Measurements from ENCODE around the gene ARPC1A. TPM values are rescaled to one million over a fixed set of nuclear protein-coding genes. Genes with fewer than 3 reads are reported as not detected.

The ARPC1A gene
- total RNA-seq, 1 donor from 2014 or later: 198 TPM

DNA sequence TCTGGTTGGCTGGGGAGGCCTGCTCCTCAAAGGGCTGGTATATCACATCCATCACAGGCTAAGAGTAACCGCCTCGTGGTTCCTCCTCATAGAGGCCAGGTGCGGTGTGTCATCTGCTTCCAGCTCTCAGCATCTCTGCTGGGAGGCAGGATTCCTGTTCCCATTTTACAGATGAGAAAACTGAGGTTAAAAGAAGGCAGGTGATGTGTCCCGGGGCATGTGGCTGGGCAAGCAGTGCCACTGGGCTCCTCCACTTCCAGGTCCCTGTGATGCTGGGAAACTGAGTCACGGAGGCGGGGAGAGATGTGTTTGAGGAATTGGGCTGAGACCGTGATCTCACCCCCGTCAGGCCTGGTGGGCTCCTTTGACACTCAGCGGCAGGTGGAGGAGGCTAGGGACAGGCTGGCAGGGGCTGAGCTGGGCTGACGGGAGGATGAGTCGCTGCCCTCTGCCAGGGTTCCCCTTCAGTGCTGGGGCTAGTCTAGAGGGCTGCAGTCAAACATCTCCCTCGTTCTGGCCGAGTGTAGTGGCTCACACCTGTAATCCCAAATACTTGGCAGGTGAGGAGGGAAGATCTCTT is 58.2 kb downstream of the ARPC1A start:
- Histone ChIP-seq H3K4me3 (ENCODE audit: insufficient read depth, low read depth, low read length) (no peak overlapping the region), H3K27me3 (ENCODE audit: insufficient read depth, low read length) (no peaks in the 10 kb centered on the region), H3K27ac (ENCODE audit: low read depth, low read length) (no peak overlapping the region), H3K36me3 (ENCODE audit: insufficient read depth, low read length) (peaks cover 9% of the 10 kb centered on the region), H4K20me1 (ENCODE audit: insufficient read depth, low read length) (peaks cover 70% of the 10 kb centered on the region), H3K4me1 (ENCODE audit: insufficient read depth, low read length) (peaks cover 20% of the 10 kb centered on the region), H2AFZ (ENCODE audit: low read depth, low read length) (no peak overlapping the region), H3K4me2 (ENCODE audit: low read length) (no peak overlapping the region), H3K9ac (ENCODE audit: low read length) (no peak overlapping the region), H3K9me3 (ENCODE audit: insufficient read depth, low read depth, low read length) (no peaks in the 10 kb centered on the region), H3K79me2 (ENCODE audit: insufficient read depth, low read length) (peaks cover 51% of the 10 kb centered on the region)
- Mint-ChIP-seq H3K9me3 (ENCODE audit: unreplicated experiment) (no peaks in the 10 kb centered on the region), H3K4me1 (ENCODE audit: low read depth, unreplicated experiment) (peaks cover 17% of the 10 kb centered on the region), H3K4me3 (ENCODE audit: unreplicated experiment) (no peak overlapping the region), H3K27me3 (ENCODE audit: low read depth, unreplicated experiment) (no peaks in the 10 kb centered on the region), H3K36me3 (ENCODE audit: low read depth, unreplicated experiment) (peaks cover 9% of the 10 kb centered on the region), H3K27ac (ENCODE audit: unreplicated experiment) (no peak overlapping the region)
- no peak for TF ChIP-seq EZH2 (IDR thresholded peaks at IDR 0.05; ENCODE audit: insufficient read depth, low read length)
- no peak for TF ChIP-seq CTCF (IDR thresholded peaks at IDR 0.05; ENCODE audit: insufficient read depth, low read depth, low read length)
- FAIRE-seq (no peak), DNase-seq (ENCODE audit: low read depth) (no peak)

DNA sequence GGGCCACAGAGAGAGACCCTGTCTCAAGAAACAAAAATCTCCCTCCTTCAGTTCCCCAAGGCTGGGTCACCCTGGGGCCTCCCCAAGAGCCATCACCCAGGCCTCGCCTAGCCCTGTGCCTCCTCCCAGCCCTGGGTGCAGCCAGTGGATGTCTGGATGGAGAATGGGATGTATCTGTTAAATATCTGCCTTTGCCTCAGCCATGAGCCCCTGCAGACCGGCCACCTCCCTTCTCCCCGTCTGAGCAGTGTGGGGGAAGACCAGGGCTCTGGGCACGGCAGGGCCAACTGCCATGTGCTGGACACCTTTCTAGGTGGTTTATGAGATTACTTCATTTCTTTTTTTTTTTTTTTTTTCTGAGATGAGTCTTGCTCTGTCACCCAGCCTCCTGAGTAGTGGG is 58.8 kb downstream of the ARPC1A start:
- no peak overlapping the region for H3K27ac ChIP-seq (ENCODE audit: low read depth, low read length)
- peaks cover 49% of the 10 kb centered on the region for H3K79me2 ChIP-seq (ENCODE audit: insufficient read depth, low read length)
- peaks cover 6% of the 10 kb centered on the region for H3K36me3 Mint-ChIP-seq (ENCODE audit: low read depth, unreplicated experiment)
- H3K36me3 ChIP-seq (ENCODE audit: insufficient read depth, low read length): peaks cover 9% of the 10 kb centered on the region
- no peaks in the 10 kb centered on the region for H3K27me3 ChIP-seq (ENCODE audit: insufficient read depth, low read length)
- TF ChIP-seq CTCF (IDR thresholded peaks at IDR 0.05; ENCODE audit: insufficient read depth, low read depth, low read length): no peak
- no peak for TF ChIP-seq EZH2 (IDR thresholded peaks at IDR 0.05; ENCODE audit: insufficient read depth, low read length)
- H3K9ac ChIP-seq (ENCODE audit: low read length): no peak overlapping the region
- no peak overlapping the region for H3K4me2 ChIP-seq (ENCODE audit: low read length)
- peaks cover 13% of the 10 kb centered on the region for H3K4me1 Mint-ChIP-seq (ENCODE audit: low read depth, unreplicated experiment)
- H3K4me3 Mint-ChIP-seq (ENCODE audit: unreplicated experiment): no peak overlapping the region
- peaks cover 14% of the 10 kb centered on the region for H3K4me1 ChIP-seq (ENCODE audit: insufficient read depth, low read length)
- H3K27ac Mint-ChIP-seq (ENCODE audit: unreplicated experiment): no peak overlapping the region
- H3K9me3 ChIP-seq (ENCODE audit: insufficient read depth, low read depth, low read length): no peaks in the 10 kb centered on the region
- H3K9me3 Mint-ChIP-seq (ENCODE audit: unreplicated experiment): no peaks in the 10 kb centered on the region
- H2AFZ ChIP-seq (ENCODE audit: low read depth, low read length): no peak overlapping the region
- DNase-seq (ENCODE audit: low read depth) (no peak), FAIRE-seq (no peak)
- no peak overlapping the region for H3K4me3 ChIP-seq (ENCODE audit: insufficient read depth, low read depth, low read length)
- H3K27me3 Mint-ChIP-seq (ENCODE audit: low read depth, unreplicated experiment): no peaks in the 10 kb centered on the region
- peaks cover 63% of the 10 kb centered on the region for H4K20me1 ChIP-seq (ENCODE audit: insufficient read depth, low read length)

GRCh38 chr7:99385564-99385963 is 59.9 kb downstream of the ARPC1A start:
- no peak overlapping the region for H3K4me2 ChIP-seq (ENCODE audit: low read length)
- H3K9me3 ChIP-seq (ENCODE audit: insufficient read depth, low read depth, low read length): no peaks in the 10 kb centered on the region
- Mint-ChIP-seq H3K27ac (ENCODE audit: unreplicated experiment) (no peak overlapping the region), H3K4me1 (ENCODE audit: low read depth, unreplicated experiment) (peaks cover 5% of the 10 kb centered on the region), H3K36me3 (ENCODE audit: low read depth, unreplicated experiment) (peaks cover 6% of the 10 kb centered on the region), H3K9me3 (ENCODE audit: unreplicated experiment) (no peaks in the 10 kb centered on the region), H3K27me3 (ENCODE audit: low read depth, unreplicated experiment) (no peaks in the 10 kb centered on the region), H3K4me3 (ENCODE audit: unreplicated experiment) (no peak overlapping the region)
- H3K27ac ChIP-seq (ENCODE audit: low read depth, low read length): no peak overlapping the region
- no peaks in the 10 kb centered on the region for H3K27me3 ChIP-seq (ENCODE audit: insufficient read depth, low read length)
- H4K20me1 ChIP-seq (ENCODE audit: insufficient read depth, low read length): peaks cover 59% of the 10 kb centered on the region
- H3K36me3 ChIP-seq (ENCODE audit: insufficient read depth, low read length): peaks cover 16% of the 10 kb centered on the region
- TF ChIP-seq CTCF (IDR thresholded peaks at IDR 0.05; ENCODE audit: insufficient read depth, low read depth, low read length): no peak
- no peak for TF ChIP-seq EZH2 (IDR thresholded peaks at IDR 0.05; ENCODE audit: insufficient read depth, low read length)
- H3K4me3 ChIP-seq (ENCODE audit: insufficient read depth, low read depth, low read length): no peak overlapping the region
- H3K4me1 ChIP-seq (ENCODE audit: insufficient read depth, low read length): peaks cover 3% of the 10 kb centered on the region
- no peak overlapping the region for H2AFZ ChIP-seq (ENCODE audit: low read depth, low read length)
- no peak overlapping the region for H3K9ac ChIP-seq (ENCODE audit: low read length)
- FAIRE-seq (no peak), DNase-seq (ENCODE audit: low read depth) (no peak)
- peaks cover 38% of the 10 kb centered on the region for H3K79me2 ChIP-seq (ENCODE audit: insufficient read depth, low read length)
